ENCODE results near the gene OPRD1.
"Not testable (repeated sequence)": the region's sequence is repeated elsewhere in the genome, so short reads cannot be mapped to it uniquely, and the experiment has no call there.

OPRD1 gene

GRCh38 chr1:28811766-28812668 is at the start of gene OPRD1:
OPRD1 (plus strand) TSS chr1:28812170; CDS start chr1:28812384, 214 bp downstream.
- H3K27ac ChIP-seq = no peak within 1 kb of the TSS
- no peak for DNase-seq (ENCODE audit: low read depth, low spot score)

- H3K27ac ChIP-seq = no peak overlapping the region
- DNase-seq (ENCODE audit: low read depth, low spot score) = no peak
Measured at GRCh38 chr1:28766532-28767183, 45.3 kb upstream of the OPRD1 start.

- no peak for DNase-seq (ENCODE audit: low read depth, low spot score)
- H3K27ac ChIP-seq = no peak overlapping the region
Measured at GRCh38 chr1:28770601-28771165, 41.3 kb upstream of the OPRD1 start.

- DNase-seq (ENCODE audit: low read depth, low spot score); H3K27ac ChIP-seq: not testable (repeated sequence)
Measured at GRCh38 chr1:28771921-28772320, 40.0 kb upstream of the OPRD1 start.

GRCh38 chr1:28773105-28773504 is 38.9 kb upstream of the OPRD1 start:
- H3K27ac ChIP-seq = no peak overlapping the region
- DNase-seq (ENCODE audit: low read depth, low spot score) = no peak

- peak overlapping the region; percentile 69 for H3K27ac ChIP-seq
- no peak for DNase-seq (ENCODE audit: low read depth, low spot score)
Measured at GRCh38 chr1:28775121-28775942, 36.6 kb upstream of the OPRD1 start.

GRCh38 chr1:28776341-28776740 is 35.6 kb upstream of the OPRD1 start:
- no peak overlapping the region for H3K27ac ChIP-seq
- no peak for DNase-seq (ENCODE audit: low read depth, low spot score)

GRCh38 chr1:28778021-28778420 is 33.9 kb upstream of the OPRD1 start:
- no peak overlapping the region for H3K27ac ChIP-seq
- no peak for DNase-seq (ENCODE audit: low read depth, low spot score)

- H3K27ac ChIP-seq = no peak overlapping the region
- no peak for DNase-seq (ENCODE audit: low read depth, low spot score)
Measured at GRCh38 chr1:28779751-28780408, 32.1 kb upstream of the OPRD1 start.

GRCh38 chr1:28781305-28781704 is 30.7 kb upstream of the OPRD1 start:
- no peak overlapping the region for H3K27ac ChIP-seq
- no peak for DNase-seq (ENCODE audit: low read depth, low spot score)

- no peak overlapping the region for H3K27ac ChIP-seq
- no peak for DNase-seq (ENCODE audit: low read depth, low spot score)
Measured at GRCh38 chr1:28782011-28782410, 30.0 kb upstream of the OPRD1 start.

GRCh38 chr1:28783363-28783762 is 28.6 kb upstream of the OPRD1 start:
- no peak overlapping the region for H3K27ac ChIP-seq
- no peak for DNase-seq (ENCODE audit: low read depth, low spot score)

- no peak overlapping the region for H3K27ac ChIP-seq
- no peak for DNase-seq (ENCODE audit: low read depth, low spot score)
Measured at GRCh38 chr1:28789412-28789811, 22.6 kb upstream of the OPRD1 start.

GRCh38 chr1:28789816-28790215 is 22.2 kb upstream of the OPRD1 start:
- DNase-seq (ENCODE audit: low read depth, low spot score) = no peak
- no peak overlapping the region for H3K27ac ChIP-seq

GRCh38 chr1:28790377-28791035 is 21.5 kb upstream of the OPRD1 start:
- H3K27ac ChIP-seq = no peak overlapping the region
- no peak for DNase-seq (ENCODE audit: low read depth, low spot score)

GRCh38 chr1:28791929-28792328 is 20.0 kb upstream of the OPRD1 start:
- H3K27ac ChIP-seq; DNase-seq (ENCODE audit: low read depth, low spot score): not testable (repeated sequence)

- no peak for DNase-seq (ENCODE audit: low read depth, low spot score)
- no peak overlapping the region for H3K27ac ChIP-seq
Measured at GRCh38 chr1:28792644-28793121, 19.3 kb upstream of the OPRD1 start.

GRCh38 chr1:28794582-28794981 is 17.4 kb upstream of the OPRD1 start:
- DNase-seq (ENCODE audit: low read depth, low spot score); H3K27ac ChIP-seq: not testable (repeated sequence)
